HepG2 (cell line): ENCODE results near the gene IL11RA. TPM values are rescaled to one million over a fixed set of nuclear protein-coding genes. Genes with fewer than 3 reads are reported as not detected.

Experiments used
- ARNTL ChIP-seq: sonication (generic); formaldehyde crosslinking; IDR thresholded peaks from 2 replicates; pipeline ENCODE4 v1.4.0; 2020; ENCODE audit warnings: mild to moderate bottlenecking, missing genetic modification reagents
- FOXO1 ChIP-seq: sonication (generic); formaldehyde crosslinking; IDR thresholded peaks from 2 replicates; pipeline ENCODE4 v1.4.0; 2020; ENCODE audit warnings: missing genetic modification reagents
- KMT2B ChIP-seq: IDR thresholded peaks from 2 replicates; pipeline ENCODE4 v1.6.1; 2016; ENCODE audit warnings: missing genetic modification reagents, missing compliant biosample characterization
- NFIC ChIP-seq: IDR thresholded peaks from 2 replicates; pipeline ENCODE4 v1.6.1; 2012; ENCODE audit warnings: mild to moderate bottlenecking, low read length, inconsistent platforms
- NFYC ChIP-seq: IDR thresholded peaks from 2 replicates; pipeline ENCODE4 v1.6.1; 2016; ENCODE audit warnings: missing genetic modification reagents, missing compliant biosample characterization
- NR3C1 ChIP-seq: sonication (generic); formaldehyde crosslinking; IDR thresholded peaks from 2 replicates; pipeline ENCODE4 v1.4.0; 2020; ENCODE audit warnings: missing genetic modification reagents
- SMARCC2 ChIP-seq: fragments of 450-650 bp; IDR thresholded peaks from 2 replicates; pipeline ENCODE4 v1.6.1; 2017; ENCODE audit warnings: antibody characterized with exemption, mild to moderate bottlenecking
- ZFP37 ChIP-seq: sonication (generic); formaldehyde crosslinking; IDR thresholded peaks from 2 replicates; pipeline ENCODE4 v1.4.0; 2020; ENCODE audit warnings: missing genetic modification reagents, borderline replicate concordance
- ZNF12 ChIP-seq: sonication (generic); formaldehyde crosslinking; IDR thresholded peaks from 2 replicates; pipeline ENCODE4 v1.5.0; 2020; ENCODE audit warnings: missing genetic modification reagents
- ZNF142 ChIP-seq: sonication (generic); formaldehyde crosslinking; IDR thresholded peaks from 2 replicates; pipeline ENCODE4 v1.4.0; 2020; ENCODE audit warnings: missing genetic modification reagents
- ZNF264 ChIP-seq: sonication (generic); formaldehyde crosslinking; IDR thresholded peaks from 2 replicates; pipeline ENCODE4 v1.4.0; 2020; ENCODE audit warnings: missing genetic modification reagents
- ZNF512 ChIP-seq: sonication (generic); formaldehyde crosslinking; IDR thresholded peaks from 2 replicates; pipeline ENCODE4 v1.4.0; 2020; ENCODE audit warnings: mild to moderate bottlenecking, missing genetic modification reagents
- ZNF605 ChIP-seq: sonication (generic); formaldehyde crosslinking; IDR thresholded peaks from 2 replicates; pipeline ENCODE4 v1.8.0; 2022; ENCODE audit warnings: mild to moderate bottlenecking, missing genetic modification reagents
- ZNF629 ChIP-seq: sonication (generic); formaldehyde crosslinking; conservative IDR thresholded peaks from 2 replicates; pipeline ENCODE4 v1.5.0; 2020; ENCODE audit warnings: missing genetic modification reagents
- ZNF646 ChIP-seq: sonication (generic); formaldehyde crosslinking; IDR thresholded peaks from 2 replicates; pipeline ENCODE4 v1.9.0; 2021; ENCODE audit warnings: mild to moderate bottlenecking, missing genetic modification reagents
- ZNF660 ChIP-seq: sonication (generic); formaldehyde crosslinking; IDR thresholded peaks from 2 replicates; pipeline ENCODE4 v1.5.1; 2020; ENCODE audit warnings: mild to moderate bottlenecking, low read depth, missing genetic modification reagents, borderline replicate concordance
- ZNF720 ChIP-seq: sonication (generic); formaldehyde crosslinking; IDR thresholded peaks from 2 replicates; pipeline ENCODE4 v1.4.0; 2020; ENCODE audit warnings: missing genetic modification reagents
- polyA plus RNA-seq, 8 experiments: library from polyadenylated mRNA; depleted of rRNA in 3 of 8; stranded (reverse) in 7 of 8; unstranded in 1 of 8; fragments of >200 nt; fragmentation: Illumina TruSeq in 4 of 8; extraction: Trizol in 4 of 8; gene quantifications; 2 replicates each; pipeline versions ENCODE4 v1.2.1 to v1.2.3, GENCODE V29; 2011 to 2016; ENCODE audit warnings: low read depth in 4 of 8, missing spikeins in 1 of 8, mixed read lengths in 1 of 8; ENCODE audit not compliant: insufficient read depth in 1 of 8
- total RNA-seq, 5 experiments: library from RNA; depleted of rRNA; stranded (reverse); fragments of >200 nt; fragmentation: Illumina TruSeq; extraction: Trizol; gene quantifications; 2 replicates each; pipeline ENCODE4 v1.2.3, GENCODE V29; 2016; ENCODE audit warnings: low read depth in 1 of 5

IL11RA gene
- total and polyA plus RNA-seq, 2 of the 13 experiments (the other 11 are each of a cell fraction or from before 2014, with no cell fraction given) = 2.0 to 4.2 TPM

GRCh38 chr9:34651876-34652601 lies at the start of gene IL11RA (continued):
- TF ChIP-seq ZNF142 (CRISPR knock-in tag) (no peak), ZNF660 (CRISPR knock-in tag) (no peak), ZNF629 (CRISPR knock-in tag) (0 out of 2 replicates have a peak, but pooled peaks have one; percentile 25), ZFP37 (CRISPR knock-in tag) (no peak), ZNF720 (no peak), ZNF646 (CRISPR knock-in tag) (peak; percentile 94), ZNF12 (CRISPR knock-in tag) (no peak), NFIC (no peak), ZNF605 (CRISPR knock-in tag) (peak; percentile 70), ZNF264 (no peak), SMARCC2 (no peak), ARNTL (no peak), NR3C1 (CRISPR knock-in tag) (no peak), NFYC (CRISPR knock-in tag) (peak; percentile 90), KMT2B (CRISPR knock-in tag) (no peak), FOXO1 (no peak), ZNF512 (CRISPR knock-in tag) (no peak)
